Measurements from ENCODE around the gene RALGDS.

DNA sequence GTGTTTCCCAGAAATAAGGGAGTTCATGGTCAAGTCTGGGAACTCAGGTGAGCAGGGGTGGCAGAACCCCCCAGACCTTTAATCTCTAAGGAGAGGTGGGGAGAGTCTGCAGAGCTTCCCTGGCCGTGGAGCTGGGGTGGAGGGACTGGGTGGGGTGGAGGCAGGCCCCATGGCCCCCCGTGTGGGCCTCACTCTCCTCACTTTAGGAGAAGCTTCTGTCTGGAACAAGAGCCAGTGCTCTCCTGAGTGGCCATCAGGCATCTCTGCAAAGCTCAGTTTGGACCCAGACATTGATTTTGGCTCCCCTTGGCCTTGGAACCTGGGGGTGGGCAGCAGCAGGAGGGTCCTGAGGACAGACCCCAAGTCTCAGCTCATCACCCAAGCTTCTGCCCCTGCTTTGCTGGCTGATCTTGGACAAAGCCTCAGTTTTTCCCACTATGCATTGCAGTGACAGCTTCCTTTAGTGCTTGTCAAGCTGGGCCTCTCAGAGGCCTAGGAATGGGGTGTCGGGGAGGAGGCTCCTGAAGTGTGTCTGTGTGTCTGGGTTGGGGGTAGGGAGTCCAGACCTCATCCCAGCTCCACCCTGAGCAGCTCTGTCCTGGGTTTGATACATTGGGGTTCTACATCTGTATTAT lies 46.2 kb upstream of the RALGDS start:
- TF ChIP-seq CTCF (IDR thresholded peaks at IDR 0.05): no peak
- TF ChIP-seq POLR2A (IDR thresholded peaks at IDR 0.05): no peak

All from esophagus squamous epithelium (tissue), 4 donors.